ENCODE measurements around the gene BDKRB2. TPM values are rescaled to one million over a fixed set of nuclear protein-coding genes. Genes with fewer than 3 reads are reported as not detected.

Gene BDKRB2
- total RNA-seq, 2 experiments from 2014 or later, result not detected

DNA sequence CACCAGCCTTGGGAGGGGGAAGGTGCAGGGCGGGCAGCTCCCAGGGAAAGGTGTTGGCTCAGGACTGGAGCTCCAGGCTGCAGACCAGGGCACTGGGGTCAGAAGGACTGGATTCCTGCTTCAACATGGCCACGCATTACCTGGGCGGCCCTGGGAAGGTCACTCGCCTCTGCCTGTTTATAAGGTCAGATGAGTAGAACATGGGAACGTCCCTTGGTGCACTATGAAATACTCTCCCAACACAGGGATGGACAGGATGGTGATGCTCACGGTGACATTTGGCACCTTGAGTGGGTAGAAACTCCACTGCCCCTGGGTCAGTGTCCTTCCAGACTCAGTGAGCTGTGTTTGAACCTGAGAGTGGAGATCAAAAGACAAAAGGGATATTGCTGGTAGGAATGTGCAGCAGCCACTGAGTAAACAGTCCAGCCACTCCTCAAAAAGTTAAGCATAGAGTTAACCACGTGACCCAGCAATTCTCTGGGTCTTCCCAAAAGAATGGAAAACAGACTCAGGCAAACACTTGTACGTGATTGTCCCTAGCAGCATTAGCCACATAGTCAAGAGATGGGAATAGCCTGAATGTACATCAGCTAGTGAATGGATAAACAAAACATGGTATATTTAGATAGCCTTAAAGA is 9.1 kb upstream of the BDKRB2 start:
- POLR2A ChIA-PET, result no interaction called here
- CTCF ChIA-PET, result no interaction called here

DNA sequence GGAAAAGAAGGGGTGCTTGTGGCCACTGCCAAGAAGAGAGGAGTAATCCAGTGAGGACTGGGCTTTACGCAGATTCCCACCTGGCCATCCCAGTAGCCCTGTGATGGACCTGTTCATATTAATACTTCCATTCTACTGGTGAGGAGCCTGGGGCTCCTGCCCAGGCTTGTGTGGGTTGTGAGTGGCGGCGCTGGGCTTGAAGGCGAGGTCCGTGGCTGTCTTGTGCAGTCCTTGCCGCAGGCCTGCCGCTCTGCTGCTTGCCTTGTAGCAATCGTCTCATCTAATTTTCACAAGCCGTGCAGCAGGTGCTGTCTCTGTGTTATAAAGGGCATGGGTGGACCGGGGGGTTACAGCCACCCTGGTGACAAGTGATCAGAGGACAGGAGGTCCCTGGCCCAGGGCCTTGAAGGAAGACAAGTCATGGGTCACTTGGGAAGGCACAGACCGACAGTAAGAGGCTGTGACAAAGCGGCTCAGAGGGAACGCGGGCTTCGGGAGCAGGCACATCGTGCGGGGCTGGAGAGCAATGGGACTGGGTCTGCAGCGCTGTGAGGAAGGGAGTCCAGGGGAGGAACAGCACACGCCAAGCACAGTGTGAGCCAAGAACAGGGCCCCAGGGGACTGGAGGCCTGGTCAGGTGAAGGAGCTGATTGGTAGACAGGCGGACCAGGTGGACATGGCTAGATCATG is 7.3 kb upstream of the BDKRB2 start:
- CTCF ChIA-PET, result no interaction called here
- POLR2A ChIA-PET, result no interaction called here

DNA sequence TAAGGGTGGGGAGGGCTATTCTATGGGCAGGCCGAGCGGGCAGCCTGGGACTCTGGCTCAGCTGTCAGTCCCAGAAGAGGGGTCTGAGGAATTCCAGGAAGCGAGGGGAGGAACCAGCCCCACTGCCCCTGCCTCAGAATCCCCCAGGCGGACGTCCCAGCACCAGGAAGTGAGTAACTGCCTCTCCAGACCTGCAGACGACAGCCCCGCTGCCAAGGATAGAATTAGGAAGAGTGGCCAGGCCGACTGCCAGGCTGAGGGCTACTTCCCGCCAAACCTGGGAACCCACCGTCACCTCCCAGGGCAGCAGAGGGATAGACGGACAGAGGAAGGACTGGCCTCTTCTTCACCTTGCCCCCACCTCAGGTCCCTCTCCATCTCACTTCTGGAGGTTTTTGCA is 6.7 kb upstream of the BDKRB2 start:
- CTCF ChIA-PET, result no interaction called here

DNA sequence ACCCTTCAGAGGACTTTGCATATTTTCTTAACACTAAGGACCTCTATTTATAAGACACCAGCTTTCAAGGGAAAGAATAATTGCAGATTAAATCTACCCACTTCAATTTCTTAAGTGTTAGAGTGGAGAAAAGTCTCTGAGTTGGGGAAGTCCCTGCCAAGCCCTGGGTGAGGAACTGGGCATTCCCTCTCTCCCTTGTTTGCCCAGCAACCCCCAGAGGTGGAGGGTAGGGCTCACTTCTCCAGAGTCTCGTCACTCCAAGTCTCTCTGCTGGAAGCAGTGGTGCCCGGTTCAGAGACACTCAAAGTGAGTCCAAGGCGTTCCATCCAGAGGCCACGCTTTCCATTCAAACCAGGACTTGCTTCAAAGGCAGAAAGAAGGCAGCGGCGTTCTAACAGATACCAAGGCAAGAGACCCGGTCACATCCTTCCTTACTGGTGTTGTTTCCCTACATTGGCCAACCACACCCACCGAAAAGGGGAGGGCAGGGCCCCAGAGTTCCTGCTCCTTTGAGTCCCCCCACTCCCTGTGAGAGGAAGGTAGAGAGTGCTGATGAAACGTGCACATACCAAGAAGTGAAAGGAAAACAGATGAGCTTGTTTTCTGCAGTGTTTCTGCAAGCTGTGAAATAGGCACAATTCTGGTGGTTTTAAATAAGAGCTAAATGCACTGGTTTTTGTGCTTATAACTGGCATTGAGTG is 6.1 kb upstream of the BDKRB2 start:
- POLR2A ChIA-PET, result no interaction called here
- CTCF ChIA-PET, result no interaction called here

More for the DNA sequence above, 6.7 kb upstream of the BDKRB2 start:
- POLR2A ChIA-PET, result no interaction called here

DNA sequence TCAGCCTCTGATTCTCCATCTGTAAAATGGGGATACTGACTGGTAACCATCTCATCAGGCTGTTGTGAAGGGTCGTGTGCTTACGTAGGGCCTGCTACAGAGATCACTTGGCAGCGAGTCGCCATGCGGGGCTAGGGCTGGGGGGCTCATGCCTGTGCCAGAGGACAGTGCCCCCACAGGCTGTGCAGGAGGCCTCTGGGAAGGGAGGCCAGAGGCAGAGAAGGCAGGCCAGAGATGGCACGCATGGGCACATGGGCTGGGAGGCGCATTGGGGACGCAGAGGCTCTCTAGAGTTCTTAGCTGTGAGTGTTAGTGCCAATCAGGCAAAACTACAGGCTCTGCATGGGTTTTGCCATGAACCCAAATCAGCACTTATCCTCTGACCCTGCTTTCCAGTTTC is 3.5 kb upstream of the BDKRB2 start:
- ChIA-PET POLR2A (no interaction called here), CTCF (no interaction called here)

DNA sequence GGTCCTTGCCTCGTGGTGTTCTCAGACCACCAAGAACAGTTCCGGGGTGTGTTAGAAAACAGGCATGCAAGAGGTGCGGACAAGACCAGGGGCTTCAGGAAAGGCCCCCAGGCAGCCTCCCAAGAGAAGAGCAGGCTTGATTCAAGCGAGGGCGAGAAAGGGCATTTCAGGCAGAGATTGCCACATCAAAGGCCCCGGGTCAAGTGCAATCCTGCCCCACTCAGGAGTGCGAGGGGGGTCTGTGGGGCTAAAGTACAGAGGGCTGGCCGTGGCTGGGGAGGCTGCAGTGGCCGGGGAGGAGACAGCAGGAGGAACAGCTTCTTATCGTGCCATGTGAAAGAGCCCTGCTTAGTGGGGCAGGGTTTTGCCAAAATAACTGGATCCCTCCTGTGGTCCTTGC is 2.7 kb upstream of the BDKRB2 start:
- CTCF ChIA-PET, result interaction anchor here (1.5 kb wide), 1 partner anchor 101 kb away, joined by 4 read pairs; no protein-coding TSS in a partner anchor

DNA sequence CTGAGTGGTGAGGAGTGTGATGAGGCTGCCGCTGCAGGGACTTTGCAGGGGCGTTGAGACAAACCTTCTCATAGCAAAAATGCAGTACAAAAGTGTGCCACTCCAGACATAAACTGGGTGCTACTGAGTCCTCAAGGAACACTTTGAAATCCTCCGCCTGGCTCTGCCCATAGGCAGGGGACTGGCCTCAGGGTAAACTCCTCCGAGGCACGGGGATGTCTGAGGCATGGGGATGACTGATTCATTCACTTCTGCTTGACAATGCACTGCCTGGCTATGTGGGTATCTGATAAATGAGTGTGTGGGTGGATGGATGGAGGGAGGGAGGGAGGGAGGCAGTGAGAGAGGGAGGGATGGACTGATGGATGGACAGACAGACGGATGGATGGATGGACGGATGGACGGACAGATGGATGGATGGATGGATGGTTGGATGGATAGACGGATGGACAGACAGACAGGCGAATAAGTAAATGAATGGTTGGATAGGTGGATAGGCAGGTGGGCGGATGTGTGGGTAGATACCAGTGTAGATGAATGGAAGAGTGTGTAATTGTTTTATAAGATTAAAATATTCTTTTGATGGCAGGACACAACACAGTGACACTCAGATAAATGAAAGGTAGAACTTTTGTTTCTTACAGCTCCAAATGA is 2.1 kb upstream of the BDKRB2 start:
- ChIA-PET CTCF (interaction anchor here (1.5 kb wide), 1 partner anchor 102 kb away, joined by 4 read pairs; no protein-coding TSS in a partner anchor), POLR2A (no interaction called here)

More for the DNA sequence above, 2.7 kb upstream of the BDKRB2 start:
- POLR2A ChIA-PET, result no interaction called here

DNA sequence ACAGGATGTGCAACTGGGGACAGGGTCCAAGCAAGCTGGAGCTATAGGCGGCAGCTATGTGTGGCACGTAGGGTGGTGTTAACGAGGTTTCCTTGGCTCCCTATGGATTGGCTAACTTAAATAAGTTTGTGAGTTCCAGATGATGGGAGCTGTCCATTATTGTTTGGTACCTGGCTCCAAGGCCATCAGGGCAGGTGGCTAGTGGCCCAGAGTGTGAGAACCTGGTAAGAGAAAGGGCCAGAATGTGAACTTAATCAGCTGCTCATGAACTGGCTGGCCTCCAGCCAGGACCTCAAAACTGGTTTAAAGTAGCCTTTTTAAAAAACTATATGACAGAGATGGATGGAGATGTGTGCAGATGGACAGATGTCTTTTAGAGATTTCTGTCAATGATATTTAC is 1.5 kb upstream of the BDKRB2 start:
- POLR2A ChIA-PET, result no interaction called here
- CTCF ChIA-PET, result interaction anchor here (1.5 kb wide), 1 partner anchor 102 kb away, joined by 4 read pairs; no protein-coding TSS in a partner anchor

DNA sequence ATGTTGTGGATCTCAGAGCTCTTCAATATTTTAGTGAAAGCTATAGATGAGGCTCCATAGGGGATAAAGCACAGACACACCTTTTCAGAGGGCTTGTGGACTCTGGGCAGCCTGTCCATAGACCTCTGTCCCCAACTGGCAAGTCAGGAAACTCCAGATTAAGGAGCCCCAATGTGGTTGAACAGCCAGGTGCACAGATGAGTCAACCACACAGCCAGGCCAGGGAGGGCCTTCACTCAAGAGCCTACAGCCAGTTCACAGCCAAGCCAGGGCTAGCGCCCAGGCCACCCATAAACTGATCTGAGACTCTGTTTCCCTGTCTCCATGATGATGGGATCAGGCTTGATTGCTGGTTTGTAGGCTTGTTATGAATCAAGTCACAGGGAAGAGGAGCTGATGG is 1.0 kb upstream of the BDKRB2 start:
- POLR2A ChIA-PET, result no interaction called here
- CTCF ChIA-PET, result interaction anchor here (1.5 kb wide), 1 partner anchor 103 kb away, joined by 4 read pairs; no protein-coding TSS in a partner anchor

DNA sequence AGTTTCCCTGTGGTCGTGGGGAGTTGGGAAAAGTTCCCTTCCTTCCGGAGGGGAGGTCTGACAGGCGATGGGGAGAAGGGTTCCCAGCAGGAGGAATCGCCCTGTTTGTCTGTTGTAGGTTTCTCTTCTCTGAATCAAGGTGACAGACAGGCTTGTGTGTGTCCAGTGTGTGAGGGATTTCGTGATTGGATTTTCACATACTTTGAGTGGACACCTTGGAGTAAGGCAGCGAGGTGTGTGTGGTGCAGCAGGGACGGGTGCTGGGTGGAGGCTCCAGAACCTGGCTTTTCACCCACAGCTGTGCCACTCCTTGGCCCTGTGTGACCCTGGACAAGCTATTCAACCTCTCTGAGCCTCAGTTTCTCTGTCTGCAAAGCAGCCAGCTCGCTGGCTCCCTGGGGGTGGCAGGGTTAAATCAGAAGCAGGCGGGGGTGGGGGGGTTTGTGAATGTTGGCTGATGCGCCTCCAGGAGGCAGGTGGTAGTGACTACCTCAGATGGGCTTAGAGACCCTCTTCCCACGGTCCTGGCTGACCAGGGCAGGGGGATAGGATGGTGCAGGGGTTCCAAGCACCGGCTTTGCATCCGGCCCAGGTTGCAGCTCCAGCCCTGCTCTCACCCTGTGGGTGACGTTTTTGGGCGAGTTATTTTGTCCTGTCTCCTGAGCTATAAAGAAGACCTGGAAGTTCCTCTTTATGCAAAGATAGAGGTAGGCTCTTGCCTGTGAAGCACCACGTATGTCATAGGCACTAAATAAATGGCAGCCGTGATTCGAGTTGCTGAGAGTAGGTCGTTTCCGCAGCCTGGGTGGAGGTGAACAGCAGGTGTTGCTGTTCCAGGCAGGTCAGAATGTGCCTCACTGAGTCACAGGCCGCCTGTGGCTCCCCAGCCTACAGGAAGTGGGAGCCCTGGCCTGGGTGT is 679 bp downstream of the BDKRB2 start:
- POLR2A ChIA-PET, result no interaction called here
- CTCF ChIA-PET, result interaction anchor here (0.6 kb wide), 1 partner anchor 776 kb away, joined by 3 read pairs; no protein-coding TSS in a partner anchor

DNA sequence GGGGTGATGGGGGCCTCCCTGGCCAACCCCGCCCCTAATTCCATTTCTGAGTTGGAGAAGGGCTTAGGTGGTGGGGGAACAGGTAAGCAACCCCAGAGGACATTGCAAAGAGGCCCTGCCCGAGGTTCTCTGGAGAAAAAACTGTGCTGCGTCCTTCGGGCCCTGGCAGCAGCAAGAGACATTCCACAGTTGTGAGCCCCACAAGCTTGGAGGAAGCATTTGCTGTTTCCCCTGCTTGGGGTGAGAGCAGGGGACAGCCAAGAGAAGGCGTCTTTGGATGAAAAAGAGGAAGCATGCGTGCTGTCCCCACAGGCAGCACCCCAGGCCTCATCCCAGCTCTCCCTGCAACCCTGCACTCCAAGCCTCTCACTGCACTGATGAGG is 1.3 kb downstream of the BDKRB2 start:
- CTCF ChIA-PET, result no interaction called here
- POLR2A ChIA-PET, result no interaction called here

DNA sequence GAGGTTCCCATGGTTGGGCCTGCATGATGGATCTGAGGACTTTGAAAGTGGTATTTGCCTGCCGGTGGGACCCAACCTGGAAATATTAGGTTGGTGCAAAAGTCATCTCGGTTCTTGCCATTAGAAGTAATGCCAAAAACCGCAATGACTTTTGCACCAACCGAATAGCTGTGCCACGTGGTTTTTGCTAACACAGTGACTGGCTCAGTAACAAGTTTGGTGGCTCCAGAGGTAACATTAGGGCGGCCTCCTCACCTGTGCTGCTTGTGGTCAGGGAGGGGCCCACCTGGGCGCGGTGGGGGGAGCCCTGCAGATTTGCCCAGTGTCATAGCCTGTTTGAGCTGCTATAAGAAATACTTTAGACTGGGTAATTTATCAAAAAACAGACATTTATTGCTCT is 1.8 kb downstream of the BDKRB2 start:
- ChIA-PET POLR2A (no interaction called here), CTCF (no interaction called here)

DNA sequence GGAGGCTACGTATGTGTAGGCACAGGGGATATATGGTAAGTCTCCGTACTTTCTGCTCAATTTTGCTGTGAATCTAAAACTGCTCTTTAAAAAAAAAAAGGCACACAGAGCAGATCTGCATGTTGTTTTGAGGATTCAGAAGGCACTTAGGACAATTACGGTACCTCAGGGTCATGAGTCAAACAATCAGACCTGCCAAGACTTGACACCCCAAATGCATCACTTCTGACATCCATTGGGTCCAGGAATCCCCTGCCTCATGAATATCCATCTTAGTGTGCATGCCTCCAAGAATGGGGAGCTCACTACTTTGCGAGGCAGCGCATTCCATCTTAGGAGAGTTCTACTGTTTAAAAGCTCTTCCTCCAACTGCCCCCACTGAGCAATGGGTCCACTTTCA is 3.0 kb downstream of the BDKRB2 start:
- ChIA-PET CTCF (no interaction called here), POLR2A (no interaction called here)

DNA sequence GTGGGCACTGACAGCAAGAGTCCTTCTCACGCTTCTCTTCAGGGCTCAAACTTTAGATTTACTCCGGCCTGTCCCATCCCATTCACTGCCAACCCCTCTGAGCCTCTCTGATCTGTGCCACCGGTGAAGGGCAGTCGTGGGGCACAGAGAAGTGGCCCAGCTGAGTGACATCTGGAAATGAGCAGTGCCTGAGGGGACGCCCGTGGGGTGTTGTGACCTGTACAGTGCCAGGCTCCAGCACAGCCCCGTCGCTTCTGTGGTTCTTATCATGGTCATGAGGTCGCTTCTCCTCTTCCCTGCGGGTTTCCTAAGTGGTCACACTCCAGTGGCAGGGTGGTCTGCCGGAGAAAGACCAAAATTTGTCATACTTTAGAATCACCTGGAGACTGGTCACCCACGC is 4.1 kb downstream of the BDKRB2 start:
- POLR2A ChIA-PET, result no interaction called here
- CTCF ChIA-PET, result no interaction called here

DNA sequence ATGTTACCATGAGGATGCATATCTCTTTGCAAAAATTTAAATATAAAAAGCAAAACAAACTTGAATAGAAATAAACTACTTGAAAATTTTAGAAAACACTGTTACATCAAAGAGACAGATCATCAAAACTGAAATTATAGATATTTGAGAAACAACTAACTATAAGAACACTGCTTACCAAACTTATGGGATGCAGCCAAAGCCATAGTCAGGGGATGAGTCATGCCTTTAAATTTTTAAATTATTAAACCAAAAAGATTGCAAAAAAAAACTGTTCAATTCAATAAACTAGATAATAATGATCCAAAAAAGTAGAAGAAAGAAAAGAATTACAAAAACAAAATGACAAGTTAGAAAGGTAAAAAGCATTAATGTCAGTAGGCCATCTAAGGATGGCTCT is 7.5 kb downstream of the BDKRB2 start:
- CTCF ChIA-PET, result no interaction called here
- POLR2A ChIA-PET, result no interaction called here

DNA sequence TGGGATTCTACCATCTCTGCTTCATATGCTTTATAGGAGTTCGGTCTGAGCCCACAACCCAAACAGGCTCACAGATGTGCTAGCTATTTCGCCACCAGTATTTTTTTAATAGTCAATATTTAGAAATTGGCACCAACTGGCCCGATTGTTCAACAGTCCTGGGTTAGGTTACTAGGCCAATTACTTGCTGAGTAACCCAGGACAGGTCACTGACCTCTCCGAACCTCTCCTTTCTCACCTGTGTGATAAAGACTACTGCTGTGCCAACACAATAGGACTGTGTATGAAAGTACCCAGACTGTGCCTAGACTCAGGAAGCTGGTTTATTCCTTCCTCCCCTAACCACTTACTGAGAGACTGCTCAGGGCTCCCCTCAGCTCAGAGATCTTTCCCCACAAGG is 8.3 kb downstream of the BDKRB2 start:
- CTCF ChIA-PET, result no interaction called here
- POLR2A ChIA-PET, result no interaction called here

DNA sequence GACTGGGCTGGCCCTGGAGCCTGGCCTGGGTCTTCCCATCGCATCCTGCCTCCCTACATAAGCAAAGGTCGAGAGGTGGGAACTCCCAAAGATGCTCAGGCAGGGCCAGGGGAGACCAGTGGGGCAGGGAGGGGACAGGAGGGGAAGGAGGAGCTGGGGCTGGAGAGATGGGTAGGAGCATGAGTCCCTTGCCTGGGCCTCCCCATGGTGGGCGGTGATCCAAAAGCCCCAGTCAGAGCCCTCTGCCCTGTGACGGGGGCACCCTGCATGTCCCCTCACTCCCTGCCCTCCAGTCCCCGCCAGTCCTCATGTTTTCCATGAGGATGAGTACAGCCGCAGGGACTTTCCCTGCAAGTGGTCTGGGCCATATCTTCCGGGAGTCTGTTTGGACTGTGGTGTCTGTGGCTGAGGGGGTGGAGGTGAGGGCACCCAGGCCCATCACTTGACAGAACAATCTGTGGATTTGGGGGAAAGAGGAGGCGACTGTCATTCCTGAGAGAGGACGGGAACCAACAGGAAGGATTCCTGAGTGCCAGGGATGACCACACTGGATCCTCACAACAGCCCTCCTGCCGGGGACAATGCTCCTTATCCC is 9.3 kb downstream of the BDKRB2 start:
- ChIA-PET POLR2A (no interaction called here), CTCF (no interaction called here)

DNA sequence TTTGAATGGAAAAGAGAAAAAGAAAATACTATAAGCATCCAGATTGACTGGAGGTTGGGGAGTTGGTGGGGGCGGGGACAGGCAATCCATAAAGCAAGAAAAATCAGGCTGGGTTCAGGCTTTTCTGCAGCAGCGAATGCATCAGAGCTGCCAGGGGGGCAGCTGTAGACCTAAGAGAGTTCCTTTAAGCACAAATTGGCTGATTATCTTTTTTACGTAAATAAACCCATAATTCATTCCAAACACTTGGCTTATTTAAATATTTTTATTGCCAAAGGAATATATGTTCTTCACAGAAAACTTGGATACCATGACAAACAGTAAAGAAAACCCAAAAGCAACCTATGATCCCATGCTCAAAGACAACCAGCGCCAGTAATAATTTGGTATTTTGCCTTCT is 10.2 kb downstream of the BDKRB2 start:
- ChIA-PET POLR2A (no interaction called here), CTCF (no interaction called here)

Measured in activated CD8-positive, alpha-beta memory T cell treated with anti-CD3 and anti-CD28 coated beads for 36 hours (primary cell).